ENCODE measurements around the gene TMC7.

GRCh38 chr16:19093631-19094541, 110.2 kb downstream of the TMC7 start:
- TF ChIP-seq CTCF (conservative IDR thresholded peaks at IDR 0.05; ENCODE audit: low read depth, low read length), result no peak
- no peak for TF ChIP-seq EZH2 (IDR thresholded peaks at IDR 0.05; ENCODE audit: borderline replicate concordance, low read depth, low read length, poor library complexity, severe bottlenecking)

Data from A673 (cell line).